Left lung (tissue), 10 donors: ENCODE results near the gene PYROXD2. TPM values are rescaled to one million over a fixed set of nuclear protein-coding genes. Genes with fewer than 3 reads are reported as not detected.

Experiments
- ATAC-seq: fragments of 200-7000 bp; cut with Tn5 transposase; one replicate; pipeline ENCODE4 v1.9.1; 2020; ENCODE audit warnings: moderate library complexity
- DNase-seq, 4 donors: peaks; one replicate each; pipeline ENCODE4 v3.0.0-alpha.2; 2013 to 2020
- H3K27ac ChIP-seq, 2 donors: fragments of 200-600 bp; sonication (generic) in 1 of 2; one replicate each; pipeline versions ENCODE4 v1.5.0 to v1.8.0; 2020 to 2021
- H3K27me3 ChIP-seq, 2 donors: fragments of 200-600 bp; sonication (generic) in 1 of 2; one replicate each; pipeline versions ENCODE4 v1.5.0 to v1.8.0; 2020 to 2021
- H3K36me3 ChIP-seq, 2 donors: fragments of 200-600 bp; sonication (generic) in 1 of 2; one replicate each; pipeline versions ENCODE4 v1.5.0 to v1.8.0; 2020 to 2021
- H3K4me1 ChIP-seq, 2 donors: fragments of 200-600 bp; one replicate each; pipeline ENCODE4 v1.8.0; 2021
- H3K4me3 ChIP-seq, 2 donors: fragments of 200-600 bp; sonication (generic) in 1 of 2; one replicate each; pipeline versions ENCODE4 v1.5.0 to v1.8.0; 2020 to 2021; ENCODE audit warnings: mild to moderate bottlenecking in 1 of 2
- H3K9me3 ChIP-seq, 2 donors: fragments of 200-600 bp; sonication (generic) in 1 of 2; one replicate each; pipeline versions ENCODE4 v1.5.0 to v1.8.0; 2020 to 2021
- CTCF ChIP-seq, 2 donors: fragments of 200-600 bp; sonication (generic) in 1 of 2; IDR thresholded peaks; one replicate each; pipeline versions ENCODE4 v1.5.0 to v1.8.0; 2021; ENCODE audit warnings: antibody characterized with exemption in 2 of 2
- intact Hi-C, 2 donors: fragments of 100-400 bp; cut with DNase I; formaldehyde crosslinking; loops; one replicate each; pipeline versions ENCODE4 v1.11.2 to v1.14.2; 2022
- microRNA-seq, 2 donors: library from miRNA; unstranded; fragments of <30 nt; microRNA quantifications; one replicate each; pipeline ENCODE4, GENCODE V29; 2019
- polyA plus RNA-seq, 6 donors: library from polyadenylated mRNA; unstranded; fragments of 120-200 nt; gene quantifications; one replicate each; pipeline ENCODE4 v1.2.1, GENCODE V29; 2013; ENCODE audit not compliant: insufficient read length in 6 of 6
- total RNA-seq, 2 donors: library from RNA; stranded (reverse); fragmentation: NEBNext Ultra II Directional; extraction: Animal tissue kit (Norgen Biotek cat#: 25700); gene quantifications; one replicate each; pipeline ENCODE4 v1.2.1, GENCODE V29; 2021
- donor health status: DM: no; HTN: yes; CAD: no.
- donor health status: DM: no; HTN: no; CAD: no.

The PYROXD2 gene
- total and polyA plus RNA-seq, 8 donors, result 8.2 to 48.2 (median 38.3) TPM

GRCh38 chr10:98340261-98340939 is 74.6 kb downstream of the PYROXD2 start:
- ATAC-seq (no peak), DNase-seq (no peak)
- Histone ChIP-seq H3K27me3 (no peaks in the 10 kb centered on the region), H3K27ac (no peak overlapping the region), H3K9me3 (no peaks in the 10 kb centered on the region), H3K4me1 (no peaks in the 10 kb centered on the region), H3K36me3 (no peaks in the 10 kb centered on the region), H3K4me3 (no peak overlapping the region)
- no peak for TF ChIP-seq CTCF (IDR thresholded peaks at IDR 0.05)
- intact Hi-C loops, result no loop called here

- H3K36me3 ChIP-seq, result no peaks in the 10 kb centered on the region
- no peak overlapping the region for H3K4me3 ChIP-seq
- ATAC-seq, result no peak
- intact Hi-C loops, result no loop called here
- H3K9me3 ChIP-seq, result no peaks in the 10 kb centered on the region
- no peak for DNase-seq
- no peak overlapping the region for H3K27ac ChIP-seq
- H3K27me3 ChIP-seq, result no peaks in the 10 kb centered on the region
- no peak for TF ChIP-seq CTCF (IDR thresholded peaks at IDR 0.05)
- no peaks in the 10 kb centered on the region for H3K4me1 ChIP-seq
Observed at GRCh38 chr10:98339799-98340198, 75.2 kb downstream of the PYROXD2 start.

GRCh38 chr10:98338896-98339295 is 76.1 kb downstream of the PYROXD2 start:
- intact Hi-C loops, result no loop called here
- Histone ChIP-seq H3K36me3 (no peaks in the 10 kb centered on the region), H3K9me3 (no peaks in the 10 kb centered on the region), H3K4me3 (no peak overlapping the region), H3K4me1 (no peaks in the 10 kb centered on the region), H3K27me3 (no peaks in the 10 kb centered on the region), H3K27ac (no peak overlapping the region)
- TF ChIP-seq CTCF (IDR thresholded peaks at IDR 0.05), result no peak
- ATAC-seq (no peak), DNase-seq (no peak)

GRCh38 chr10:98338318-98338717 is 76.7 kb downstream of the PYROXD2 start:
- no peaks in the 10 kb centered on the region for H3K36me3 ChIP-seq
- peaks cover 0 to under 1% of the 10 kb centered on the region in 2 donors for H3K4me1 ChIP-seq
- H3K9me3 ChIP-seq, result no peaks in the 10 kb centered on the region
- no peak for TF ChIP-seq CTCF (IDR thresholded peaks at IDR 0.05)
- H3K27me3 ChIP-seq, result no peaks in the 10 kb centered on the region
- no peak overlapping the region for H3K4me3 ChIP-seq
- DNase-seq (no peak), ATAC-seq (peak; percentile 49)
- H3K27ac ChIP-seq, result no peak overlapping the region
- intact Hi-C loops, result no loop called here

GRCh38 chr10:98337484-98337883 is 77.5 kb downstream of the PYROXD2 start:
- H3K4me1 ChIP-seq, result peaks cover 0 to 7% of the 10 kb centered on the region in 2 donors
- H3K4me3 ChIP-seq, result no peak overlapping the region
- no peaks in the 10 kb centered on the region for H3K27me3 ChIP-seq
- no peaks in the 10 kb centered on the region for H3K36me3 ChIP-seq
- DNase-seq, result no peak
- H3K27ac ChIP-seq, result no peak overlapping the region
- H3K9me3 ChIP-seq, result no peaks in the 10 kb centered on the region
- TF ChIP-seq CTCF (IDR thresholded peaks at IDR 0.05), result no peak
- intact Hi-C loops, result no loop called here
- no peak for ATAC-seq

Small RNA genes within 50 kb of the gene (microRNA-seq; reads per million reads assigned to microRNA genes)
- gene MIR1287 (32.2 to 43.4 reads per million in 2 donors), gene MIR4685 (2.0 to 3.2 reads per million in 2 donors)

Other genes with a start within 250 kb of the PYROXD2 start
- 1 to 10 TPM; 2.5 to 5.4 TPM for gene LOXL4, start 147.0 kb downstream of the PYROXD2 start, total RNA-seq
- 1 to 10 TPM; 5.2 to 7.0 (median 5.7) TPM for gene LOXL4, start 147.0 kb downstream of the PYROXD2 start, polyA plus RNA-seq
- 10 to 100 TPM; 64.2 to 95.0 TPM for gene HPS1, start 31.8 kb upstream of the PYROXD2 start, total RNA-seq
- 10 to 100 TPM; 32.1 to 40.1 (median 36.0) TPM for gene HPS1, start 31.8 kb upstream of the PYROXD2 start, polyA plus RNA-seq